GM19238 (cell line): ENCODE results near the gene WSCD2.

Experiments used
- DNase-seq: peaks from one replicate; pipeline ENCODE4 v3.0.0; 2011; ENCODE audit warnings: low spot score; ENCODE audit not compliant: insufficient read length

WSCD2 gene

DNA sequence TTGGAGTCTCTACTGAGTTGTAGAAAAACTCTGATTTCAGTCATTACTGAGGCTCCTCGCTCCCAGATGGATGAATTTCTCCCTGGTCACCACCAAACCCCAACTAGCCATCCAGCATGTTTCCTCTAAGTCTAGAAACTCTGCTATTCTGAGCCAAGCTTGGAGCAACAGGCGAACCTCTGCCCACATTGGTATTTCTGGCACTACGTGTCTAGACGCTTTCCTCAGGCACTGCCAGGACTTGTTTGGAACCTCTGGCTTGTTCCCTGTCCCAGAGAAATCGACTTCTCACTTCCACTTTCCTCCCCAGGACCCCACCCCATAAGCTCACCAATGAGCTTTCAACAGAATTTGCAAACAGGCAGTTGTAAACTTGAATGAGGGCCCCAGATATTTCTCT is 27.6 kb downstream of the WSCD2 start:
- no peak for DNase-seq

DNA sequence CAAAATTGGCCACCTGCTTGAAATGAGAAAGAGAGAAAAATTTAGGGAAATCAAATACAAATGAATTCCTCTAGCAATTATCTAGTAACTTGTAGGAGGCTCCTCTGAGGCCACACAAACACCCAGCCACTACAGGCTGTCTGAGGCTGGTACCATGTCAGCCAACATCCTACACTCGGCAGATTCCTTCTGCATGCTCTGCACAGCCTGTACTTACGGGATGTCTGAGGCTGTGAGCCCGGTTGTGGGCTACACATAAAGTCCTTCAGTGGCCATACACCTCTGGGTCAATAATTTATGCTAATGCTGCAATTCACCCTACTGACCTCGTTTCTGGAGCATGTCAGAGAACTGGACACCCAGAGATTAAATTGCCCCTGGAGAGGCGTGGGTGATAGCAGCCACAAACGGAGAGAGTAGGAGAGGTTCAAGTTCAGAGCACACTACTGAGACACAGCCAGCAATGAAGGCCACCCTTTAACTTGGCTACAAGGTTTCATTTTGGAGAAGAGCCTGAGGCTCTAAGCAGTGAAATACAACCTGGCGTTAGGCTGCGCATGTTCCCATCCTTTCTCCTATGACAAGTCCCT is 28.9 kb downstream of the WSCD2 start:
- no peak for DNase-seq

DNA sequence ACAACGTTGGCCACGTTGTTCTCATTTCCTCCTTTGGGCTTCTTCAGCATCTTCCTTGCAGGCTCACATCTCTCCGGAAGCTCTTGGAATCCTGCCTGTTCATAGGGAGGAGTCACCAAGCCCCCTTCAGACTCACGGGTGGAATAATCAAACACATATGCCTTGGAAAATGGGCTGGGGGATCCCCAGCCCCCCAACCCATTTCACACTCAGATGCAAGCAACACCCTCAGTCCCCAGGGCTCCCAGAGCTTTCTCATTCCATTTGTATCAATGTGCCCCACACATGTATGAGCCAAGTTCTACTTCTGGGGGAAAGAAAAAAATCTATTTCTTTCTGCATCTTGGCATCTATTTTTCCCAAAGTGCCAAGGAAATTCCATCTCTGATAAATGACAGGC is 33.1 kb downstream of the WSCD2 start:
- DNase-seq, result no peak

DNA sequence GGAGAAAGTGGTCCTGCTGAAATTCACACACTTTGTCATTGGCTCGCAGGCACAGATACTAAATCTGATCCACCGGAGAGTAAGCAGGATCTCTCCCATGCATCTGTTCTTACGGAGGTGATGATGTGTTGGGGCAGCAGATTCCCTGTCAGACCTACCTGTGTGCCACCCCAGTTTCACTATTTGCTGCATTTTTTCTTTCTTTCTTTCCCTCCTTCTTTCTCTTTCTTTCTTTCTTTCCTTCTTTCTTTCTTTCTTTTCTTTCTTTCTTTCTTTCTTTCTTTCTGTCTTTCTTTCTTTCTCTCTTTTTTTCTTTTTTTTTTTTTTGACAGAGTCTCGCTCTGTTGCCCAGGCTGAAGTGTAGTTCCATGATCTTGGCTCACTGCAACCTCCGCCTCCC is 37.4 kb downstream of the WSCD2 start:
- no peak for DNase-seq

DNA sequence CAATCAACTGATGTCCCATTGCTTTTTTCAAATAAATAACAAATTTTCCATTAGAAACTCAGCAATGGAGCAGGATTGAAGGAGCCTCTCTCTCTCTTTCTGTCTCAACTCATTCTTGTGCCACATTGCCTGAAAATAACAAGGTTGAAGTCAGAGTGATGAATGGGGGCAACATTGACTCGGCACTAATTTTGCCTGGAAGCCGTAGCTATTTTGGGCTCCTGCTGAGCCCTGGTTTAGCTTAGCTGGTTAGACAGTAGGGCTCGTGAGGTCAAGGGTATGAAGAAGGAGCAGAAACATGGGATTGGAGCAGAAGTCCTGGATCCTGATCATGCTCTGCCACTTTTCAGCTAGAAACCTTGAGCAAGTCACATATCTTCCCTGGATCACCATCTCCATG is 38.9 kb downstream of the WSCD2 start:
- DNase-seq, result no peak

DNA sequence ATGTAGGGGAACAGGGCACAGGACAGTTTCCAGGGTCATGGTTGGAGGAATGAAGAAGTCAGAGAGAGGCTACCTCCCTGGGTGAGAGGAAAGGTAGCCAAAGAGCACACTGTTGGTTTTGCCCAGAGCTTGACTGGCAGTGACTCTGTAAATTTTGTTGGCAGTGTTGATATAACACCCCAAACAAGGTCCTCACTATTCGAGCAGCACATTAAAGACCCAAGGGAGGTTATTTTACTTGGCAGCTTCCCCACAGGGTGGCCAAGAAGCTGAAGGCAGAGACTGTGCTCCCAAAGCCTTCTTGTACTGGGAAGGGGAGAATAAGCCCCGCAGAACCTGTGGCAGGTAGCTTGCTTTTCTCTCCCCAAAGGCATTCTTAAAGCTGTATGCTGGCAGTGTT is 40.6 kb downstream of the WSCD2 start:
- no peak for DNase-seq

DNA sequence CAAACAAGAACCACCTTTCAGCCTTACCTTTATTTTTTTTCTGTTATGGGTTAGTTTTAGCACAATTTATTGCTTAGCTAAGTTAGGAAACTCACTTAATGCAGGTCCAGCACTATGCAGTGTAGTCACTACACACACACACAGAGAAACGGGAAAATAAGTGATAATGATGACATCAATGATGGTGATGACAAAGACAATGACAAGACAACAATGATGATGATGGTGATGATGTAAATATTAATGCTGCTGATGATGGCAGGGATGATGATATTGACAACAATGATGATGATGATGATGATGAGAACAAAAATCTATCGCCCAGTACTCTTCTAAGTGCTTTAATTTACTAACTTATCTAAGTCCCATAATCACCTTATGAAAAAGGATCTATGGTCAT is 41.1 kb downstream of the WSCD2 start:
- no peak for DNase-seq

DNA sequence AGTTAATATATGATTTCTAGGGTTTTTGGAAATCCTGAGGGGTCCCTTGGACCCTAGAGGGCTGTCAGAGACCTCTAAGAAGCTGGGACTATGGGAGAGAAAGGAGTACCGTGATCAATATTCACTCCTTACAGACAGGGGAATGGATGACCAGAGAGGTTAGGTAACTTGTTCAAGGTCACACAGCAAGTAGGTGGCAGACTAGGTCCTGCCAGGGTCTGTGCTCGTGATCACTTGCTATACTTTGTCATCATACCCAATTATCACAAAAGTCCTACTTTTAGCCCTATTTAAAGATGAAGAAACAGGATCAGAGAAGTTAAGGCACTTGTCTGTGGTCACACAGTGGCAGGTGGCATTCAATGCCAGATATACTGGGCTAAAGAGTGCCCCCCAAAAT is 42.9 kb downstream of the WSCD2 start:
- no peak for DNase-seq

DNA sequence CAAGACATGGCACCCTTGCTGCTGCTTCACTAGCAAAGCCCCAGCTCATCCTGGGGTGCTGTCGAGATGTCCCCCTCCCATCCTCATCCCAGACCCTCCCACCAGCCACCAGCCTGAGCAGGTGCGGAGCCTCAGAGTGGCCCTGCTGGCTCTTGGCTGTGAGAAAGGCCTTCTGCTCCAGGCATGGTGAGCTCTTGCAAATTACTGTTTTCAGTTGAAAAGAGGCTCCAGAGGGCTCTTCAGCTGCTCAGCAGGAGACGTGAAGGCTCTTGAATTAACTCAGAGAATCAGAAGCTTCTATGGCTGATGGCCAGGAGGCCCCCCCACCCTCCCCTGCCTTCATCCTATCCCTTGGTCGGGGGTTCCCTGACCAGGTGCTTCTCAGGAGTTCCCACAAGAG is 44.1 kb downstream of the WSCD2 start:
- DNase-seq, result no peak

DNA sequence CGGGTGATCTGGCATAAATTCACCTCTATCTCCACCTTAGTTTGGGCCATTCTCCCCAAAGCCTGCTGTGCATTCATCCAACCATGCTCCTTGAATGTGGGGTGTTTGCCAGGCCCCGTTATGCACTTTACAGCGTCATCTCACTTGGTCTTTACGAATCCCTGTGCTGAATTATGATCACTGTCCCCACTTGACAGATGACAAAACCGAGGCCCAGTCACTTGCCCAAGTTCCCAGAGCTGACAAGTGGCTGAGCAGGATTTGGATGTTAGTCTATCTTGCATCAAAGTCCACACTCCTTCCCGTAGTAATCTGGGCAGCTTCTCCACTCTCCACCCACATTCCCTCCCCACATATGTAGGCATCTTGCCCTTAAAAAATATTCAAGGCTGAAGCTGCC is 44.8 kb downstream of the WSCD2 start:
- no peak for DNase-seq

DNA sequence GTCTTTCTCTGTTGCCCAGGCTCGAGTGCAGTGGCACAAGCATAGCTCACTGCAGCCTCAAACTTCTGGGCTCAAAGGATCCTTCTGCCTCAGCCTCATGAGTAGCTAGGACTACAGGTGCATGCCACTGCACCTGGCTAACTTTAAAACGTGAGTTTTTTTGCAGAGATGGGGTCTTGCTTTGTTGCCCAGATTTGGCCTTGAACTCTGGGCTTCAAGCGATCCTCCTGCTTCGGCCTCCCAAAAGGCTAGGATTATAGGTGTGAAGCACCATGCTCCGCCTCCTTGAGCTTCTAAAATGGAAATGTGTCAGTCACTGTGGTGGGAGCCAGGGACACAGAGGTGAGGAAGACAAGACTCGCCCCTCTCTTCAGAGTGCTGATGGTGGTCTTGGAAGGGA is 45.6 kb downstream of the WSCD2 start:
- no peak for DNase-seq

DNA sequence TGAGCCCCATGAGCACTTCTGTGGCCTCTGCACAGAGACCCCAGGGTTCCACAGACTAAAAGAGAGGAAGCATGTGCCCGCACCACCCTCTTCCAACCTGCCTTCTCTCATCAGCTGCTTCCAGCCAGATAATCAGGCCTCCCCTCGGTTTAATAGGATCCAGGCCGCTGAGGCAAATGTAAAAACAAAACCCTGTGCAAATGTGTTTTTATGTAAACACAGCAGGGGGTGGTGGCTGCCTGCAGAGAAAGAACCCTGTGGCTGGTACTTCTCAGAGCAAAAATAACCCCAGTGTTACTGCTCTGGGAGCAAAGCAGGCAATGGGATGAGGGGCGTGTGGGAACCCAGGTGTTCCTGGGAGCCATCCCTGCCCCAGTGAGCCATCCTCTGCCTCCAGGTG is 46.2 kb downstream of the WSCD2 start:
- no peak for DNase-seq

DNA sequence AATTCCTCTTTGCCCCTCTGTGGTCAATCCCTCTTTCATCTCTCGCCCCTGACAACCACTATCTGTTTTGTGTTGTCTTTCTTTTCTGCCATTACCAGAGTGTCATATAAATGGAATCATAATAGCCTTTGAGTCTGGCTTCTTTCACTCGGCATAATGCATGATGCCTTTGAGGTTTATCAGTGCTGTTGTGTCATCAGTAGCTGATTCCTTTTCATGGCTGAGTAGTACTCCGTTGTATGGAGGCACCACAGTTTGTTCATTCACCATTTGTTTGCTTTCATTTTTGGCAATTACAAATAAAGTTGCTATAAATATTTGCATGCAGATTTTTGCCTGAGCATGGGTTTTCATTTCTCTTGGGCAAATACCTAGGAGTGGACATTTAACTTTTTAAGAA is 47.2 kb downstream of the WSCD2 start:
- DNase-seq, result no peak

DNA sequence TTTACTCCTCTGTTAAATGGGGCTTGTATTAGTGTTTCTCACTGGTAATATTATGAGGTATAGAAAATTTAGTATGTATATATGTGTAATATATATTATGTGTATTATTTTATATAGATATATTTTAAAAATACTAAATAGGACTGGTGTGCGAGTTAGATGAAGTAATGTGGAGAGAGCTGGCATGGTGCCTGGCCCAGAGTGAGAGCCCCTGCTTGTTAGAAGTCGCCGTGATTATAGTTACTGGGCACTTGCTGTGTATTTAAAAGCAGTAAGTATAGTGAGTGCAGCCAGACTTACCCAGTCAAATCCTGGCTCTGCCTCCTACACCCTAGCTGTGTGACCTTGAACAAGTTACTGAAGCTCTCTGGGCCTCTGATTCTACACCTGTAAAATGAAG is 48.0 kb downstream of the WSCD2 start:
- no peak for DNase-seq

DNA sequence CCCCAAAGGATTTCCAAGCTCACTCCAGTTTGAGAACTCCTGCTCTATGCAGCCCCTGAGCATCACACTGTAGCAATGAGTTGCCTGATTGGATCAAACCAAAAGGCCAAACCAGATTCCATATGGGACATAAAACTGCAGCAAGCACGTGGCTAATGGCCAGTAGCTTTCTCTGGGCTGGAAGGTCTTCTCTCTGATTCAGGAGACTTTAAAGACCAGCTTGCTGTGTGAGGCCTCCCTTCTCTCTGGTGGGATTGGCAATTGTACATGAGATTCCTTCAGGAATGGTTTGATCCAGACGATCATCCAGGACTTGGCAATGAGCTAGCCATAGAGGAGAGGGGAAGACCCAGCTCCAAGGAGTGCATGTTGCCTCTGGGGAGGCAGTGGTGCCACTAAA is 50.2 kb downstream of the WSCD2 start:
- no peak for DNase-seq

DNA sequence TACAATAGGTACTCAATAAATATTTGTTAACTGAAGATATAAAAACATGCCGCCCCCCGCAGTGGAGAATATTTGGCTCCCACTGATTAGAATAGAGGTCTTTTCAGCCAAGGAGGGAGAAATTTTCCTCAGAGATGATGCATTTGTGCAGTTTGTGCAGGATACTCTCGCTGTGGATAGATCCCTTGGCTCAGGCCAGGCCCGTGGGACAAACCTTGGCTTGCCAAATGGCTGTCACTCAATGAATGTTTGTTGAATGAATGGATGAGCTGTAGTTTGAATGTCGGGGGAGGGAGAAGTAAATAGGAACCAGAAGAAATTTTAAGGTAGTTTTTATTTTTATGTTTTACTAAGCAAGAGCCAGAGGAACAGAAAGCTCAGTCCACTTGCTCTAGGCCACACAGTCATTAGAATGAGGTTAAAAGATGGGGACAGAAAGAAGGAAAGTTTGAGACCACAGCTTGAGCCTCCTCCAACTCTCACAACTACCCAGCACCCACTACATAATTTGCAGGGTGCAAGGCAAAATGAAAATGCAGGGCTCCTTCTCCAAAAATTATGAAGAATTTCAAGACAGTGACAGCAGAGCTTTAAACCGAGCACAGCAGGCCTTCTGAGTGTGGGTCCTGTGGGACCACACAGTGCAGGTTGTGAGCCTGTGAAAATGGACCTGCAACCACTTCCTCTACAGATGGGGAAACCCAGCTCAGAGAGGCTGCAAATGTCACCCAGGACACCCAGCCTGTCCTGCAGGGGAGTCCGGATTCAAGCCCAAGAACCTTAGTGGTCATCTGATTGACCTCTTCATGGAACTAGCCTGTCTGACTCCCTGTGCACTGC is 51.4 kb downstream of the WSCD2 start:
- DNase-seq, result no peak

DNA sequence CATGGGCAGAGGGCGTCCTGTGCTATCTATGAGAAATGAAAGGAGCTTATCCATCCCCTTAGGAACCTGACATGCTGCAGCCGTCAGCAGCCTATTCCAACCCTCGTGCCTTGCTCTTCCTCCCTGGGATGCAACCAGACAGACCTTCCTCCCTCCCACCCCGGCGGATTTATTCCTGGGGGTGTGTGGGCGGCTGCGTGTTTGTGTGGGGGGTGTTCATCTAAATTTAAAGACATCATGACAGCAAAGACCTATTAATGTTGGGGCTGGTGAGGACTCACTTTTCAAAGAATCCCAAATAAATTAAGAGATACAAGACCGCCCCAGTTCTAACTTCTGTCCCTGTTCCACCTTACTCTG is 52.0 kb downstream of the WSCD2 start:
- no peak for DNase-seq

DNA sequence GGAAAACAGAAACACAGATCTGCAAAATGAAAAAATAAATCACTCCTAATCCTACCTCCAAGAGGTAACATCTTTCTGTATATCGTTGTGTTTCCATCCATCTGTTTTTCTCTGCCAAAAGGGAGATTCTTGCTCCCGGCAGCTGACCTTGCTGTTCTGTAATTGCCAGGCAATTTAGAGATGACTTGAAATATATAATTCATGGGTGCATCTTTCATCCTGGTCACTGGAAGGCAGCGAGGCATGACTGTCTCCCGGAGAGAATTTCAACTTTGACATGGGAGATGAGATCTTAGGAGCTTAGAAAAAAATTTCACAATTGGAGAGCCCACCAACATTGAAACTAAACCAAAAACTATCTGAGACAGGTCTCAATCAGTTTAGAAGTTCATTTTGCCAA is 53.0 kb downstream of the WSCD2 start:
- DNase-seq, result no peak

DNA sequence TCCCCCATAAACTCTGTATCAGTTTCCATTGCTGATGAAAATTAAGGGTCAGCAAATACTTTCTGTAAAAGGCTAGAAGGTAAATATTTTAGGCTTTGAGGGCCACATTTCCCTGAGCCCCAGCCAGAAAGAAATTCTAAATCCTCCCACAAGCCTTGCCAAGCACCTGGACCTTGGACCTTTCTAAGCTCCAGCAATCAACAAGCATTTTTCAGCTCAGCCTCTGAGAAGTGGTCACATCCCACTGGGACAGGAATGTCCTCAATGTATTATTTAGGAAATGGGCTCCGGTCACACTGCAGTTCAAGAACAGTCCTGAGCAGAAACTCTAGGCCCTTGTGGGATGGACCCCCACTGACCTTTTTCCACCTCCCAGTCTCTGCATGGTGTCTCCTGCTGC is 55.9 kb downstream of the WSCD2 start:
- no peak for DNase-seq

DNA sequence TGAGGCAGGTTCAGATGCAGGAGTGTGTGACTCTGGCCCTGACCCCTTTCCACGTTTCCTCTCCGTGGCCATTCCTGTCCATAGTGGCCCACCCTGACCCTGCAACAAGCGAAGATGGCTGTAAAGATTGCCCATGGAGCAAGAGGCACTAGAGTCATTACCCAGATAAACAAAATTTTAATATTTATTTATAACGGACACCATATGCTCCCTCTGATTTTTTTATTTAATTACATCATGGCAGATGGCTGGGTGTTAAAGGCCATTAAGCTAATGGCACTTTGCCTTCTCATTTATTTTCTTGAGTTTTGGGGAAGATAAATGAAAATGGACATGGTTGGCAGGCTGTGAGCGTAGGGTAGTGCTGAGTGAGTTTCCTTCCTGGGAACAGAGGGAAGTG is 58.7 kb downstream of the WSCD2 start:
- no peak for DNase-seq

DNA sequence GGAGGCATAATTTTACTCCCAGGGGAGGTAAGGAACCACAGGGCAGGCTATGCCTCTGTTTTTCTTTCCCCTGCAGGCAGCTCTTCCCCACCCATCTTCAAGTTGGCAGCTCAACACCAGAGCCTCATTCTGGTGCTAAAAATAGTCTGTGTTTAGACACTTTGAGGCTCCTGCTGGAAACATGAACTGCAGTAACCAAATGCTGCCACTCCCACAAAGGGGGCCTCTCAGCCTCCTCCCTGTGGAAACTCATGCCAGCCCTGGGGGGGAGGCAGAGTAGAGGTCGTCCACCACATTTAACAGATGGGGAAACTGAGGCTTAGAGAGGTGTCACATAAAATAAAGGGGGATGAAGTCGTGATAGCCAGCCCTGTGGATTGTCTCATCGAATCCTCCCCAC is 61.4 kb downstream of the WSCD2 start:
- no peak for DNase-seq

DNA sequence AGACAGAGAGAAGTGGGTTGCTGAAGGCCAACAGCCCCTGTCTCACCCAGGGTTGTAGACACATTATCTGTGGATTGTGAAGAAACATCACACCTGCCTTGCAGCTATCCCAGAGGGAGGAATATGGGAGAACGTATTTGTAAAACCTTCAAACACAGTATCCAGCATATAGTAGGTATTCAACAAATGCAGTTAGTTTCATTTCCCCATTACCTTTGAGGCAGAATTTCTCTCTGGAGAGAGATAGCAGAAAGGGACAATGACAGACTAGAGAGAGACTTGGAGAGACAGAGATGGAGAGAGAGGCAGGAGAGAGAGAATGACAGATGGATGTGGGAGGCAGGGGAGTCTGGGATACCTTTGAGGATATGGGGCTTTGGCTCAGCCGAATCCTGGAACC is 62.0 kb downstream of the WSCD2 start:
- no peak for DNase-seq

DNA sequence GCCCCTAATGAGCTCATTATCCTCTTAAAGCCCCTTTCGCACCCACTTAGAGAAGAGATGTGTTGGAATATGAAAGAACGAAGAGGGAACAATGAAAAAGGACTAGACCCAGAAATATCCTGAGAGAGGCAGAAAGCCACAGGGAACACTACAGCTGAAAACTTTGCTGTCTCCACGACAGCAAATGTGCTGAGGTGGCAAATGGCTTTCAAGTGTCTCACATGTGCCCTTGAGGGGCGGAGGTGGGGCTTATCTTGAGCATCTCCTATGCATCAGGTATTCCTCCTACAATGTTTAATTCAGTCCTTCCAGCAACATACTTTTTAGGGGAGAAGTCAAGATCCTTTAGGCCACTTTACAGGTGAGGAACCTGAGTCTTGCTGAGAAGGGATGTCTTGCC is 62.9 kb downstream of the WSCD2 start:
- no peak for DNase-seq

DNA sequence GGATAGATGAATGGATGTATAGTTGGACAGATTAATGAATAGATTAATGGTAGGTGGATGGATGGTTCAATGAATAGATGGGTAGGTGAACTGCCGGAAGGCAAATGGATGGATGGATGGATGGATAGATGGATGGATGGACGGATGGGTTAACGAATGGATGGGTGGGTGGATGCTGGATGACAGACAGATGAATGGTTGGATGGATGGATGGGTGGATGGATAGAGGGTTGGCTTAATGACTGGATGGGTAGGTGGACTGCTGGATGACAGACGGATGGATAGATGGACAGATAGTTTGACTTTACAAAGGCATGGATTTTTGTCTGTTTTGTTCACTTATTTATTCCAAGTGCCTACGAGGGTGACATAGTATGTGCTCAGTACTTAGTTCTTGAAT is 64.4 kb downstream of the WSCD2 start:
- no peak for DNase-seq
